Activated T-helper 17 cell treated with anti-CD3 and anti-CD28 coated beads, Interleukin-2, amount 50 U/mL, for 72 hours (primary cell): ENCODE measurements around the gene GRIA4. TPM values are rescaled to one million over a fixed set of nuclear protein-coding genes. Genes with fewer than 3 reads are reported as not detected.

Experiments used
- ATAC-seq: fragments of 150-1000 bp; cut with Tn5 transposase; replicated peaks from 2 replicates; pipeline ENCODE4 v1.10.0; 2021; ENCODE audit warnings: mild to moderate bottlenecking, moderate library complexity
- H3K27ac Mint-ChIP-seq: one replicate; pipeline ENCODE4 v1.8.0; 2022; ENCODE audit warnings: mixed read lengths
- H3K27me3 Mint-ChIP-seq: one replicate; pipeline ENCODE4 v1.8.0; 2022; ENCODE audit warnings: mixed read lengths
- H3K36me3 Mint-ChIP-seq: one replicate; pipeline ENCODE4 v1.8.0; 2022; ENCODE audit warnings: low read depth, mild to moderate bottlenecking, mixed read lengths
- H3K4me1 Mint-ChIP-seq: one replicate; pipeline ENCODE4 v1.8.0; 2022; ENCODE audit warnings: mixed read lengths
- H3K4me3 Mint-ChIP-seq: one replicate; pipeline ENCODE4 v1.8.0; 2022; ENCODE audit warnings: mild to moderate bottlenecking, mixed read lengths
- H3K9me3 Mint-ChIP-seq: one replicate; pipeline ENCODE4 v1.8.0; 2022; ENCODE audit warnings: mixed read lengths
- total RNA-seq, 2 donors: library from RNA; stranded (reverse); gene quantifications; one replicate each; pipeline ENCODE4 v1.2.3, GENCODE V29; 2022

GRIA4 gene
- total RNA-seq, 2 donors from 2014 or later, result not detected

DNA sequence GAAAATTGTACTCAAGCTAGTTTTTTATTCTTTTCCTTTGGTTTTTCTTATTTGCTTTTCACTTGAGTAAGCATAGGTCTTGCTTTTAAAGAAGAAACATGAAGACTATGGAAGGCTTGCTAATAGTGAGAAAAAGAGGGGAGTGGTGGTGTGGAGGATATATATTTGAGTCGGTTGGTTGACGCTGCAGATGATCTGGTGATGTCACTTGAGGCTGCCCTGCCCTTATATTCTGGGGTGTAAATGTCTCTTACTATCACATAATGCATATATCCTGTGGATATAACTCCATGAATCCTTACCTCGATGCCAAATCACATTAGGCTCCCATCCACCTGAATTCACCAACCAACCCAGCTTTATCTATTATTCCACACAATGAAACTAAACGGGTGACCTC is 2.9 kb downstream of the GRIA4 start:
- Mint-ChIP-seq H3K4me1 (no peaks in the 10 kb centered on the region), H3K4me3 (no peak overlapping the region), H3K27ac (no peak overlapping the region), H3K27me3 (peaks cover 26% of the 10 kb centered on the region), H3K36me3 (no peaks in the 10 kb centered on the region), H3K9me3 (no peaks in the 10 kb centered on the region)
- no peak for ATAC-seq

DNA sequence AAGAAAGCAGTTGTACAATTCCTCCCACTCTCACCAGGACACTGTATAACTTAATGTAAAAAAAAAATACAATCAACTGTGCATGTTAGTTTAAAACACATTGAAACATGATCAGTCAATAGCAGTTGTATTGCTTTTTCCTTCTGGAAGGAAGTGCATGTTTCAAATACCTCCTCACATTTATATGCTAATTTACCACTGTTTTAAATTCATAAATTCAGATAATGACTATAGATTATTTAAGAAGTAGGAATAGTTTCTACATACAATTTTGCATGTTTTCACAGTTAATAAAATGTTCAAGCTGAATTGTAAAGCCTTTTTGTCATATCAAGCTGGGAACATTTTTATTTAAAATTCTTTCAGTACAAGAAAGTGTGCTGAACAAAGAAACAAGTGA is 3.3 kb downstream of the GRIA4 start:
- H3K36me3 Mint-ChIP-seq, result no peaks in the 10 kb centered on the region
- H3K9me3 Mint-ChIP-seq, result no peaks in the 10 kb centered on the region
- peaks cover 26% of the 10 kb centered on the region for H3K27me3 Mint-ChIP-seq
- no peak overlapping the region for H3K27ac Mint-ChIP-seq
- no peak for ATAC-seq
- no peak overlapping the region for H3K4me3 Mint-ChIP-seq
- no peaks in the 10 kb centered on the region for H3K4me1 Mint-ChIP-seq

DNA sequence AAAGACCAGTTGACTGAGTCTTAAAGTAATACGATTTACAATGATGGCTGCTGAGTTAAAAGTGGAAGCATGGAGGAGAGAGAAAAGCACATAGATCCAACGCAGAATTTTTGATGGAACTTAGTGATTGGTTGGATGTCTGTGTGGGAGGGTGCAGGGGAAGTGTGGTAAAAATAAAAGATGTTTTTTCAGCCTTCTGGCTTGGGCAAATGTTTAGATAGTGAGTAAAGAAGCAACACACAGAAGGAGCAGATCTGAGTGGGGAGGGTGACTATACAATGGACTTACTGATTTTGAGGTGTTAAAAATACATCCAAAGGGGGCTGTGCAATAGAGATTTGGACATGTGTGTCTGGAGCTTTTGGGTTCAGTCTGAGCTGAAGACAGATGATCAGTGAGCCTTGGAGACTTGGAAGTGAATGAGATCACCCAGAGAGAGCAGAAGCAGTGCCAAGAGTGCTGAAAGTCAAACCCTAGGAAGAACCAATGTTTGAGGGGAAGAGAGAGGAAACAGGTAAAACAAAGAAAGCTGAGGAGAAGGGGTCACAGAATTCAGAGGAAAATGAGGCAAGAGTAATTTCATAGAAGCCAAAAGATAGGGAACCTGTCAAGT is 8.6 kb downstream of the GRIA4 start:
- Mint-ChIP-seq H3K9me3 (no peaks in the 10 kb centered on the region), H3K4me1 (no peaks in the 10 kb centered on the region), H3K27me3 (peaks cover 3% of the 10 kb centered on the region), H3K36me3 (no peaks in the 10 kb centered on the region), H3K4me3 (no peak overlapping the region), H3K27ac (no peak overlapping the region)
- no peak for ATAC-seq

DNA sequence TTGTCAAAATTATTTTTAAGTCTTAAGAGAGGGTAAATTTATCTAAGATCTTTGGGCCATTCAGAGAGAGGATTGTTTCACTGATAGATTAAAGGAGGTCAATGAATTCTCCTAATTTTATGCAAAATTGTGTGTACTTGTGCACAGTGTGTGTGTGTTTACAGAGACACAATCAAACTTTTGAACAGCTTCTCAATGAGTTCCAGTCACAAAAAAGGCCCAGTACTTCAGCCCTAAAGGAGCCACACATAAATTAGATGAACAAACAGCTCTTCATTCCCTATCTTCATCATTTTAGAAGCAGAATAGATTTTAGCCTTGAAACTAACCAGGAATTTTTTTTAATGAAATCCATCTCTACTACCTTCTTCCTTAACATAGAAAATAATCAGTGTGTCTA is 9.7 kb downstream of the GRIA4 start:
- no peak for ATAC-seq
- no peaks in the 10 kb centered on the region for H3K36me3 Mint-ChIP-seq
- H3K27ac Mint-ChIP-seq, result no peak overlapping the region
- peaks cover 4% of the 10 kb centered on the region for H3K27me3 Mint-ChIP-seq
- H3K4me3 Mint-ChIP-seq, result no peak overlapping the region
- no peaks in the 10 kb centered on the region for H3K9me3 Mint-ChIP-seq
- H3K4me1 Mint-ChIP-seq, result no peaks in the 10 kb centered on the region

DNA sequence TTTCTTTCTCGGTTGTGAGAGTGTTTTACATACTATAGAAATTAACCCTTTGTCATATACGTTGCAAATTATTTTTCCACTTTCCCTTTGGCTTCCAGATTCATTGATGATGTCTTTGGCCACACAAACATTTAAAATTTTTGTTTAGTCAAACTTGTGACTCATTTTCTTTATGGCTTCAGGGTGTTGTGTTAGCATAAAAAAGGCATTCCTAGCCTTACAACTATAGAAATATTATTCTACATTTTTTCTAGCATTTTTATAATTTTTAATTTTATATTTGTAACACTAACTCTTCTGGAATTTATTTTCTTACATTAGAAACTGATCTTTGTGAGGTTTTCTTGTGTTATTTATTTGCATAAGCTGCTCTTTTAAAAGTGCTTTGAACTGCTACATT is 12.1 kb downstream of the GRIA4 start:
- ATAC-seq, result no peak

DNA sequence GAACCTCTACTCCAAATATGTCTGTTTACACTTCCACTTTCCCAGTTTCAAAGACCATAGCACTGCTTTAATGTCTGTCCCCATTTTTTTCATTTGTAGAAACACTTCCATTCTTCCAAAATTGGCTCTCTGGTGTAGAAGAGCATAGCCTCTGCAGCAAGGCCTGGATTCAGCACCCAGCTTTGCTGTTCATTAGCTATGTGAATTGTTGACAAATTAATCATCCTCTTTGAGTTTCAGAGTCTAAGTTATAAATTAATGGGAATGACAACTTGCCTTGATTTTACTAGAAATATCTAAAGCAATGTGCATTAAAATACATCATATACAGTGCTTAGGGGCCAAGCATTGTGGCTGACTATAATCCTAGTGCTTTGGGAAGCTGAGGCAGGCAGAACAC is 22.4 kb downstream of the GRIA4 start:
- H3K27ac Mint-ChIP-seq, result no peak overlapping the region
- no peak for ATAC-seq
- peaks cover 4% of the 10 kb centered on the region for H3K27me3 Mint-ChIP-seq
- H3K36me3 Mint-ChIP-seq, result no peaks in the 10 kb centered on the region
- no peaks in the 10 kb centered on the region for H3K9me3 Mint-ChIP-seq
- no peak overlapping the region for H3K4me3 Mint-ChIP-seq
- no peaks in the 10 kb centered on the region for H3K4me1 Mint-ChIP-seq

More for the DNA sequence above, 12.1 kb downstream of the GRIA4 start:
- Mint-ChIP-seq H3K36me3 (no peaks in the 10 kb centered on the region), H3K4me3 (no peak overlapping the region), H3K4me1 (no peaks in the 10 kb centered on the region), H3K9me3 (no peaks in the 10 kb centered on the region), H3K27me3 (peaks cover 6% of the 10 kb centered on the region), H3K27ac (no peak overlapping the region)

DNA sequence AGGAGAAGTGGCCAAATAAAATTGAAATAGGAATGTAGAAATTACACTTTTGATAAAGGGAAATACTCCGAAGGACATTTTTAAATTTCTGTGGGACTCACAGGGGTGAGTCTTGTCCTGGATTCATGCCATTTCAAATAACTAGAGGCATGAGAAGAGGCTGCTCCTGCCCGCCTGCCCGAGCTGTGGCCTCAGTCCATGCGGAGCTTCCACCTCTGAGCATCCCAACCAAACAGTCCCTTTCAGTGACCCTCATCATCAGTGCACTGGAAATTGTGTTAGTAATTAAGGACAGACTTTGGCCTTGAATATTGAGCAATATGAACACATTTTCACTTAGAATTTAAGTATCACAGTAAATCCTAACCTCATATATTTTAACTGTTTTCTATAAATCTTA is 25.6 kb downstream of the GRIA4 start:
- H3K4me3 Mint-ChIP-seq, result no peak overlapping the region
- no peak overlapping the region for H3K27ac Mint-ChIP-seq
- H3K27me3 Mint-ChIP-seq, result no peaks in the 10 kb centered on the region
- no peaks in the 10 kb centered on the region for H3K9me3 Mint-ChIP-seq
- ATAC-seq, result no peak
- H3K4me1 Mint-ChIP-seq, result no peaks in the 10 kb centered on the region
- no peaks in the 10 kb centered on the region for H3K36me3 Mint-ChIP-seq

DNA sequence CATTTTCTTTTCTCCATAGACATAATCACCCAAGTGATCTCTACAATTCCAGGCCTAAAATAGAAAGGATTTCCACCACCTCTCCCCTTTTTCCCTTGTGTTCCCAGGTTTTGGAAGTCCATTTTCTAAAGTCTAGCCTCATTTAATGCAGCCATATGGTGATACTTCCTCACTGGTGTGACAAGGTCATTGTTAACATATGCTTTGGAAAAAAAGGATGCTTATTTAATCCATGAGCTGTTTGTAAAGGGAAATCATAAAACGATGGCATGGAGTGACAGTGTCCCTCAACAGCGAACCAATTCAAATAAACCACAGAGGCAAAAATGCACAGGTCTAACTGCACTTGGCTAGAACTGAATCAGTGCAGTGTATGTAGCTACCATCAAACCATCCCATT is 26.6 kb downstream of the GRIA4 start:
- Mint-ChIP-seq H3K36me3 (no peaks in the 10 kb centered on the region), H3K9me3 (no peaks in the 10 kb centered on the region), H3K27me3 (no peaks in the 10 kb centered on the region), H3K4me3 (no peak overlapping the region), H3K27ac (no peak overlapping the region), H3K4me1 (no peaks in the 10 kb centered on the region)
- ATAC-seq, result no peak

DNA sequence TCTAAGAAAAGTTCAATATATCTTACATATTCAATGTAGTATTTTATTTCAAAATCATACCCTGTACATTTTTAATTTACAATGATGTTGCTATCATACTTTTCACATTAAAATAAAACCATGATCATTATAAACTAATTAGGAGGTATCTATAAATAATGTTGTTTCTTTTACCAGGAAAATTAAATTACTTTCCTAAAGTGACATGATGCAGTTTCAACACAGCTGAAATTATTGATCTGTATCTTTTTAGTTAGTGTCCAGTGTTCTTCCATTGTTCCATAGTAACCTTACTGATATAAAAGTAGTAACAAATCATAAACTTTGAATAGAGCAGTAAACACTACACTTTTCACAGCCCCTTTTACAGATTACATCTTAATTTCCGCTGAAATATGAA is 29.7 kb downstream of the GRIA4 start:
- Mint-ChIP-seq H3K4me3 (no peak overlapping the region), H3K9me3 (no peaks in the 10 kb centered on the region), H3K27me3 (no peaks in the 10 kb centered on the region), H3K27ac (no peak overlapping the region), H3K4me1 (no peaks in the 10 kb centered on the region), H3K36me3 (no peaks in the 10 kb centered on the region)
- ATAC-seq, result no peak

DNA sequence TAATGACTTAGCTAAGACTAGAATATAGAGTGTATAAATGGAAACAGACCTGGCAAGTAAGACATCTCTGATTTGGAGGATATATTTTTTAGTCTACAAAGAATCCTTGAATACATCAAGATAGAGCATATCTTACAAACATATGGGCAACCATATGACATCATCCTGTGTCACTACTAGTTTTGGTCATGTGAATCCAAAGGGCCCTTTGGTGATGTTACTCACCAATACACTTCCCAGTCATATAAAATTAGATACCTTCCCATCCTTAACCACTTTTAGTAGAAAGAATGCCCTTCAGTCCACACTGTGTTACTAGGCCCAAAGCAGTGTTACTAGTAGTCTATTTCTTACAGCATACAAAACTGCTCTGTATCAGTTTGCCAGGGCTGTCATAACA is 31.6 kb downstream of the GRIA4 start:
- H3K4me3 Mint-ChIP-seq, result no peak overlapping the region
- H3K36me3 Mint-ChIP-seq, result no peaks in the 10 kb centered on the region
- peaks cover 2% of the 10 kb centered on the region for H3K9me3 Mint-ChIP-seq
- ATAC-seq, result peak; percentile 48
- no peak overlapping the region for H3K27ac Mint-ChIP-seq
- no peaks in the 10 kb centered on the region for H3K4me1 Mint-ChIP-seq
- H3K27me3 Mint-ChIP-seq, result no peaks in the 10 kb centered on the region

DNA sequence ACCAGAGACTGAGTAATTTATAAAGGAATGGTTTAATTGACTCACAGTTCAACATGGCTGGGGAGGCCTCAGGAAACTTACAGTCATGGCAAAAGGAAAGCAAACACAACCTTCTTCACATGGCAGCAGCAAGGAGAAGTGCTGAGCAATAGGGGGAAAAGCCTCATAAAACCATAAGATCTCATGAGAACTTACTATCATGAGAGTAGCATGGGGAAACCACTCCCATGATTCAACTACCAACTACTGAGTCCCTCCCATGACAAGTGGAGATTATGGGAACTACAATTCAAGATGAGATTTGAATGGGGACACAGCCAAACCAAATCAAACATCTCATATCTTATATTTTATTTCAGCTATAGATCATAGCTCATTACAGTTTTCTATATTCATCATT is 33.0 kb downstream of the GRIA4 start:
- Mint-ChIP-seq H3K9me3 (peaks cover 5% of the 10 kb centered on the region), H3K27me3 (no peaks in the 10 kb centered on the region), H3K36me3 (no peaks in the 10 kb centered on the region), H3K27ac (no peak overlapping the region), H3K4me3 (no peak overlapping the region), H3K4me1 (no peaks in the 10 kb centered on the region)
- ATAC-seq, result peak; percentile 62

DNA sequence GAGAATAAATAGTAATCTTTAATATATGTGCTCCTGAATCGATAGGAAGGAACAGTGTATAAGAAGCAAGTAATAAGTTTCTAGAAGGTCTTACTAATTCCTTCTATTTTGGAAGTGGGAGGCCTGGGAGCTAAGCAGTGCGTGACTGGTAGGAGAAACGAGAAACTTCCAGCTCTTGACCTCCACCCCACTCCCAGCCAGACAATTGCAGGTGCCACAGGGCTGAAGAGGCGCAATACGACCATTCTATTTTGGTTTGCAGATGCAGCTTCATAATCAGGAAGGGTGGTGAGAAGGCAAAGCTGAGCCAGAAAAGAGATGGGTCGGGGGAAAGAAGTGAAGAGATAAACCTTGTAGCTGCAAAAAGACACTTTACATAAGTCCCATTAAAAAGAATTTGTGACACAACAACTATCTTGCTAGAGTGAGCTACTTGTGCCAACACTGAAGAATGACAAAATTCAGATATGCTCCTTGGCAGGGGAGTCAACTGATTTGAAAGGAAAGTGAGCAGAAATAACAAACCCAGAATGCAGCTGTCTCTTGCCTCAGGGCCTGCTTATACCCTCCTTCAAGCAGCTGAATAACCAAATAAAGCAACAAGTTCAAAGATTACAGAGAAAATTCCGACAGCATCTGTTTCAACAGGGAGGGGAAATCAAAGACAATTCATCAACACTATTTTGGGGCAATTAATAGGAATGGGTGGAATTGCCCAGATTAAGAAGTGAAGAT is 35.1 kb downstream of the GRIA4 start:
- no peaks in the 10 kb centered on the region for H3K36me3 Mint-ChIP-seq

DNA sequence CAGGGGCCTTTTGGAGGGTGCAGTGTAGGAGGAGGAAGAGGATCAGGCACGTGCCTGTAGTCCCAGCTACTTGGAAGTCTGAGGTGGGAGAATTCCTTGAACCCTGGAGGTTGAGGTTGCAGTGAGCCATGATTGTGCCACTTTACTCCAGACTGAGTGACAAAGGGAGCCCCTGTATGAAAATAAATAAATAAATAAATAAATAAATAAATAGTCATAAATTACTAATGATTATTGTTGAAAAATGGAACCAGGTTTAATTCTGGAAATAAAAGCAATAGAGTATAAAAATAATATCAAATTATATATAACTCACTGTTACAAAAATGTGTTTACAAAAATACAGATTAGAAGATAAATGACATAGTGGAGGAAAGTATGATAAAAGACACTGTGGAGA is 37.9 kb downstream of the GRIA4 start:
- Mint-ChIP-seq H3K27me3 (no peaks in the 10 kb centered on the region), H3K4me3 (no peak overlapping the region), H3K4me1 (no peaks in the 10 kb centered on the region), H3K9me3 (peaks cover 5% of the 10 kb centered on the region), H3K36me3 (no peaks in the 10 kb centered on the region), H3K27ac (no peak overlapping the region)
- no peak for ATAC-seq

More for the DNA sequence above, 35.1 kb downstream of the GRIA4 start:
- no peaks in the 10 kb centered on the region for H3K27me3 Mint-ChIP-seq
- H3K9me3 Mint-ChIP-seq, result peaks cover 5% of the 10 kb centered on the region
- ATAC-seq, result no peak
- H3K27ac Mint-ChIP-seq, result no peak overlapping the region
- H3K4me3 Mint-ChIP-seq, result no peak overlapping the region
- no peaks in the 10 kb centered on the region for H3K4me1 Mint-ChIP-seq

DNA sequence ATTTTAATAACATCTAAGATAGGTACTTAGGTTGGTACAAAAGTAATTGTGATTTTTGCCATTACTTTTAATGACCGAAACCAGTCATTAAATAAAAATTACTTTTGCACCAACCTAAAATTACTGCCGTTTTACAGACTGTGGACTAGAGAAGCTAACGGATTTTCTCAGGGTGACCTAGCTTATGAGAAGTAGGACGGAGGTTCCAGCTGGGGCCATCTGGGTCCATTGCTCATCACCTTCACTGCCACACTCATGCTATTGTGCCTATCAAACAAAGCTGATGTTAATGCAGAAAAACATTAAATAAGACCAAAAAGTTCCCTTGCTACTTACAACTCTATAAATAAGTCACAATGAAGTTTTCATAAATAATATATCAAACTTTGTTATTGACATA is 38.9 kb downstream of the GRIA4 start:
- Mint-ChIP-seq H3K27me3 (no peaks in the 10 kb centered on the region), H3K27ac (no peak overlapping the region), H3K9me3 (peaks cover 5% of the 10 kb centered on the region), H3K4me3 (no peak overlapping the region), H3K4me1 (no peaks in the 10 kb centered on the region), H3K36me3 (no peaks in the 10 kb centered on the region)
- ATAC-seq, result no peak

DNA sequence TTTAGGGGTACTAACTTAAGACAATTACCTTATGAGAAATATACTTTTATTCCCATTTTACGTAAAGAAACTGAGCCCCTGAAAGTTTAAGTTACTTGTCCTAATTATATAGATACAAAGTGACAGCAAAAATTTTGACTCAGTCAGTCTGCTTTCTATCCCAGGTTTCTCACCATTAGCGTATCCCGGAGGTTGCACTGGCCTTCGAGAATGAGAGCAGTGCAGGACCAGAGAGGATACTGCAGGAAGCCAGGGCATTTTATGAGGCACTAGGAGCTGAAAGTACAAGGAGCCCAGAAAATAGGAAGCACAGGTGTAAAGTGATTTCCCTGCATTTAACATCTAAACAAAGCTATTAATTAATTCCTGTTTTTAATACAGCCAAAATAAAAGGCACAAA is 55.4 kb downstream of the GRIA4 start:
- peaks cover 3% of the 10 kb centered on the region for H3K27me3 Mint-ChIP-seq
- H3K9me3 Mint-ChIP-seq, result no peaks in the 10 kb centered on the region
- no peak overlapping the region for H3K4me3 Mint-ChIP-seq
- H3K27ac Mint-ChIP-seq, result no peak overlapping the region
- no peaks in the 10 kb centered on the region for H3K4me1 Mint-ChIP-seq
- H3K36me3 Mint-ChIP-seq, result no peaks in the 10 kb centered on the region
- ATAC-seq, result no peak
